OCI-LY1 (cell line): Measurements from ENCODE around the gene RAET1G.

ENCODE experiments used
- H2AFZ ChIP-seq: fragments of 200-600 bp; sonication (generic), shearing (Covaris generic); 2 replicates; pipeline ENCODE4 v1.6.0; 2014; ENCODE audit warnings: antibody characterized with exemption, mild to moderate bottlenecking, low read length
- H3F3A ChIP-seq: fragments of 200-600 bp; sonication (generic), shearing (Covaris generic); 2 replicates; pipeline ENCODE4 v1.6.0; 2014; ENCODE audit warnings: mild to moderate bottlenecking, antibody characterized with exemption, low read length, moderate library complexity; ENCODE audit not compliant: insufficient read depth
- H3K27ac ChIP-seq: fragments of 200-600 bp; sonication (generic); 2 replicates; pipeline ENCODE4 v1.5.1; 2014; ENCODE audit warnings: low read length, mixed run types, mild to moderate bottlenecking, low read depth; ENCODE audit not compliant: poor library complexity, severe bottlenecking
- H3K27me3 ChIP-seq: fragments of 200-600 bp; sonication (generic); 2 replicates; pipeline ENCODE4 v1.6.0; 2014; ENCODE audit warnings: antibody characterized with exemption, mild to moderate bottlenecking, low read length, moderate library complexity; ENCODE audit not compliant: insufficient read depth
- H3K36me3 ChIP-seq: fragments of 200-600 bp; sonication (generic); 2 replicates; pipeline ENCODE4 v1.6.1; 2014; ENCODE audit warnings: mild to moderate bottlenecking, antibody characterized with exemption, low read length, moderate library complexity, mixed read lengths; ENCODE audit not compliant: insufficient read depth
- H3K4me1 ChIP-seq: fragments of 200-600 bp; sonication (generic); 2 replicates; pipeline ENCODE4 v1.5.1; 2014; ENCODE audit warnings: mild to moderate bottlenecking, low read length, moderate library complexity; ENCODE audit not compliant: insufficient read depth, severe bottlenecking
- H3K4me2 ChIP-seq: fragments of 200-600 bp; sonication (generic), shearing (Covaris generic); 2 replicates; pipeline ENCODE4 v1.6.1; 2014; ENCODE audit warnings: low read length
- H3K4me3 ChIP-seq: fragments of 200-600 bp; sonication (generic); 2 replicates; pipeline ENCODE4 v1.5.1; 2014; ENCODE audit warnings: low read length, low read depth, mild to moderate bottlenecking, mixed read lengths; ENCODE audit not compliant: poor library complexity, severe bottlenecking
- H3K79me2 ChIP-seq: fragments of 200-600 bp; shearing (Covaris generic); 2 replicates; pipeline ENCODE4 v1.6.1; 2016; ENCODE audit warnings: mixed run types, low read length, mixed read lengths; ENCODE audit not compliant: insufficient read depth
- H3K9ac ChIP-seq: fragments of 200-600 bp; sonication (generic), shearing (Covaris generic); 2 replicates; pipeline ENCODE4 v1.6.1; 2014; ENCODE audit warnings: mild to moderate bottlenecking, low read length, mixed read lengths
- H3K9me2 ChIP-seq: fragments of 200-600 bp; sonication (generic), shearing (Covaris generic); 2 replicates; pipeline ENCODE4 v1.6.1; 2014; ENCODE audit warnings: low read depth, mild to moderate bottlenecking, low read length, mixed read lengths
- H3K9me3 ChIP-seq: fragments of 200-600 bp; shearing (Covaris generic); 2 replicates; pipeline ENCODE4 v1.6.1; 2014; ENCODE audit warnings: low read length, mixed read lengths
- H4K20me1 ChIP-seq: fragments of 200-600 bp; sonication (generic), shearing (Covaris generic); 2 replicates; pipeline ENCODE4 v1.6.0; 2016; ENCODE audit warnings: mild to moderate bottlenecking, low read length; ENCODE audit not compliant: insufficient read depth
- EZH2 ChIP-seq: fragments of 200-600 bp; sonication (generic), shearing (Covaris generic); IDR thresholded peaks from 2 replicates; pipeline ENCODE4 v1.8.0; 2017; ENCODE audit warnings: borderline replicate concordance, mixed run types, mild to moderate bottlenecking, antibody characterized with exemption, low read length, moderate library complexity, mixed read lengths
- TF ChIP-seq, protein P1 (sequence below): fragments of 200-600 bp; sonication (generic), shearing (Covaris generic); IDR thresholded peaks from 2 replicates; pipeline ENCODE4 v1.5.1; 2017; ENCODE audit warnings: mild to moderate bottlenecking, antibody characterized with exemption, low read length, moderate library complexity, mixed read lengths

RAET1G gene

DNA sequence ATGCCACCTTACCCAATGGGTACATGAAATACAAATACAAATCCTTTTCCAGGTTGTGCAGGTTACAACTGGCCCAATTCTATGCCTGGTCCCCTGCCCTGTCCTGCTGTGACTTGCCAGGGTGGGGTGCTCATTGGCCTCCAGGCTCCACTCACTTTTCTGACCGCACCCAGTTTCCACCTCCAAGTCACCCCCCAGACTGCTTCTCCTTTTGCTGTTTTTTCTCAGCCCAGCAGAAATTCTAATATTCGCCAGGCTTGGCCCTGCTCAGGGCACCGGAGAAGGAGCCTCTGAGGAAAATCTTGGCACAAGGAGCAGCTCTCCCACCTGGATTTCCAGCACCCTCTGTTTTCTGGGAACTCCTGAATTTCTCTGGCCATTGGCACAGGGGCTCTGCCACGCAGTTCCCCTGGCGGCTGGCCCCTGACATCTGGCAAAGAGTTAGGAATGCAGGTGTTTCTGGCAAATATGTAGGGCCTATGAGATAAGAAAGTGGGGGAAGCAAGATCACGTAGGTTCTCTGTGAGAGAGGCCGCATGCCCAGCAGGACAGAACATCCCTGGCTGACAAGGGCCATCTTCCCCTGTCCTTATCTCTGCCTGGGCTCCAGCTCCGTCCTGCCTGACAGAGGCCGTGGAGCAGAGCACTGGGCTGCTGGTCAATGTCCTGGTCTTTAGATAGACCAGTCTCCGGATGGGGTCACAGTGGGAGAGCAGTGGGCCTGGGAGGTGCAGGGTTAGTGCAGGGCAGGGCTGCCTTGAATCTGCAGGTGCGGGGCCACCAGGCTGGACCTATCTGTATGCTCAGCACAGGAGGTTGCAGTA, 22.1 kb downstream of the RAET1G start:
- Histone ChIP-seq H3K27ac (no peak overlapping the region), H4K20me1 (no peaks in the 10 kb centered on the region), H3K36me3 (no peaks in the 10 kb centered on the region), H3K4me3 (no peak overlapping the region), H3K9me3 (no peaks in the 10 kb centered on the region), H3K4me2 (no peak overlapping the region), H2AFZ (no peak overlapping the region), H3F3A (no peaks in the 10 kb centered on the region), H3K4me1 (no peaks in the 10 kb centered on the region), H3K27me3 (no peaks in the 10 kb centered on the region; the same call in 1 of the 2 replicates), H3K9ac (no peak overlapping the region), H3K9me2 (no peaks in the 10 kb centered on the region), H3K79me2 (no peaks in the 10 kb centered on the region)
- no peak for TF ChIP-seq EZH2
- TF ChIP-seq, protein P1, sequence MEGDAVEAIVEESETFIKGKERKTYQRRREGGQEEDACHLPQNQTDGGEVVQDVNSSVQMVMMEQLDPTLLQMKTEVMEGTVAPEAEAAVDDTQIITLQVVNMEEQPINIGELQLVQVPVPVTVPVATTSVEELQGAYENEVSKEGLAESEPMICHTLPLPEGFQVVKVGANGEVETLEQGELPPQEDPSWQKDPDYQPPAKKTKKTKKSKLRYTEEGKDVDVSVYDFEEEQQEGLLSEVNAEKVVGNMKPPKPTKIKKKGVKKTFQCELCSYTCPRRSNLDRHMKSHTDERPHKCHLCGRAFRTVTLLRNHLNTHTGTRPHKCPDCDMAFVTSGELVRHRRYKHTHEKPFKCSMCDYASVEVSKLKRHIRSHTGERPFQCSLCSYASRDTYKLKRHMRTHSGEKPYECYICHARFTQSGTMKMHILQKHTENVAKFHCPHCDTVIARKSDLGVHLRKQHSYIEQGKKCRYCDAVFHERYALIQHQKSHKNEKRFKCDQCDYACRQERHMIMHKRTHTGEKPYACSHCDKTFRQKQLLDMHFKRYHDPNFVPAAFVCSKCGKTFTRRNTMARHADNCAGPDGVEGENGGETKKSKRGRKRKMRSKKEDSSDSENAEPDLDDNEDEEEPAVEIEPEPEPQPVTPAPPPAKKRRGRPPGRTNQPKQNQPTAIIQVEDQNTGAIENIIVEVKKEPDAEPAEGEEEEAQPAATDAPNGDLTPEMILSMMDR: no peak

DNA sequence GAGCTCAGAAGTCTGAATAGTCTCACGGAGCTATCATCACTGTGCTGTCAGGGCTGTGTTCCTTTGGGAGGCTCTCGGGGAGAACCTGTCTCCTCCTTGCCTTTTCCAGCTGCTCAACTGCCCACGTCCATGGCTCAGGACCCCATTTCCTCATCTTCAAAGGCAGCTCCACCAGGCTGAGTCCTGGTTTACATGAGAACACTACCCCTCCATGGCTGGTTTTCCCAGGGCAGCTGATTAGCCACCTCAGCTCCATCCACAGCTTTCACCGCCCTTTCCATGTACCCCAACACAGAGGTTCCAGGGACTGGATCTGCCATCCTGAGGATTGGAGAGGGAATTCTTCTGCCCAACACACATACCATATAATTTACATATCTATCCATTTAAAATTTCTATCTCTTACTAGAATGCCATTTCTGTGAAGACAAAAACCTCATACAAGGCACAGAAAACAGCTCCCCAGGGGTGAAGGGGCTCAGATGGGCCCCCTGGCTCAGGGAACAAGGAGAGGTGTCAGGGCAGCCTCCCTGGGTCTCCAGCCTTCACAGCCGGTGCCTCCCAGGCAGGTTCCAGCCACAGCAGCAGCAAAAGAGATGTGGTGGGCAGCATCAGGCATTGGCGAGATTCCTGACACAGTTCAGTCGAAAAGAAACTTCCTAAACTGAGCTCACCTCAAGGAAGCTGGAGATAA, 22.8 kb downstream of the RAET1G start:
- Histone ChIP-seq H4K20me1 (no peaks in the 10 kb centered on the region), H3K4me3 (no peak overlapping the region), H3K4me2 (no peak overlapping the region), H3K9me3 (no peaks in the 10 kb centered on the region), H3F3A (no peaks in the 10 kb centered on the region), H3K27me3 (no peaks in the 10 kb centered on the region; the same call in 1 of the 2 replicates), H3K4me1 (no peaks in the 10 kb centered on the region), H3K27ac (no peak overlapping the region), H3K9ac (no peak overlapping the region), H2AFZ (no peak overlapping the region), H3K36me3 (no peaks in the 10 kb centered on the region), H3K9me2 (no peaks in the 10 kb centered on the region), H3K79me2 (no peaks in the 10 kb centered on the region)
- TF ChIP-seq EZH2: no peak
- TF ChIP-seq, protein P1: no peak

DNA sequence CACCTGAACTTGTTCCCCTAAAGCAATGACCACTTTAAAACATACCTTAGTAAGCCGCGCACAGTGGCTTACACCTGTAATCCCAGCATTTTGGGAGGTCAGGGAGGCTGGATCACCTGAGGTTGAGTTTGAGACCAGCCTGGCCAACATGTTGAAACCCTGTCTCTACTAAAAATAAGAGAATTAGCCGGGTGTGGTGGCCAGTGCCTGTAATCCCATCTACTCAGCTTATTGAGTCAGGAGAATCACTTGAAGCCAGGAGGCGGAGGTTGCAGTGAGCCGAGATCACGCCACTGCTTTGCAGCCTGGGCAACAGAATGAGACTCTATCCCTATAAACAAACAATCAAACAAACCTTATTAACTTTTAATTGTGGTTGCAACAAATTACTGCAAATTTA, 23.4 kb downstream of the RAET1G start:
- TF ChIP-seq, protein P1: no peak
- TF ChIP-seq EZH2: no peak
- no peaks in the 10 kb centered on the region for H3K9me3 ChIP-seq
- H2AFZ ChIP-seq: no peak overlapping the region
- no peak overlapping the region for H3K27ac ChIP-seq
- no peak overlapping the region for H3K4me3 ChIP-seq
- no peaks in the 10 kb centered on the region for H3K9me2 ChIP-seq
- H3K4me2 ChIP-seq: no peak overlapping the region
- no peaks in the 10 kb centered on the region for H3F3A ChIP-seq
- H3K79me2 ChIP-seq: no peaks in the 10 kb centered on the region
- H3K27me3 ChIP-seq: no peaks in the 10 kb centered on the region; the same call in 1 of the 2 replicates
- no peaks in the 10 kb centered on the region for H3K4me1 ChIP-seq
- no peaks in the 10 kb centered on the region for H4K20me1 ChIP-seq
- H3K9ac ChIP-seq: no peak overlapping the region
- no peaks in the 10 kb centered on the region for H3K36me3 ChIP-seq
